ENCODE results near the gene KPNA6.
A peak's percentile ranks its signal among the peaks of the same experiment; 100 is the strongest.
"Not testable (repeated sequence)": the region's sequence is repeated elsewhere in the genome, so short reads cannot be mapped to it uniquely, and the experiment has no call there.

The KPNA6 gene

DNA sequence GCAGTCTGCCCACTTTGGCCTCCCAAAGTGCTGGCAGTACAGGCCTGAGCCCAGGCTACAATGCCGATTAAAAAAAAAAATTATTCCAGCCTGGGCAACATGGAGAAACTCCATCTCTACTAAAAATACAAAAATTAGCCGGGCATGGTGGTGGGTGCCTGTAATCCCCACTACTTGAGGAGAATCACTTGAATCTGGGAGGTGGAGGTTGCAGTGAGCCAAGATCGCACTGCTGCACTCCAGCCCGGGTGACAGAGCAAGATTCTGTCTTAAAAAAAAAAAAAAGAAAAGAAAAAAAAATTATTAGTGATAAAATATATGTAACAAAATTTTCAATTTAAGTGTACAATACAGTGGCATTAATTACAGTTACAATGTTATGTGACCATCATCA is 35.4 kb downstream of the KPNA6 start:
- DNase-seq, result not testable (repeated sequence)

DNA sequence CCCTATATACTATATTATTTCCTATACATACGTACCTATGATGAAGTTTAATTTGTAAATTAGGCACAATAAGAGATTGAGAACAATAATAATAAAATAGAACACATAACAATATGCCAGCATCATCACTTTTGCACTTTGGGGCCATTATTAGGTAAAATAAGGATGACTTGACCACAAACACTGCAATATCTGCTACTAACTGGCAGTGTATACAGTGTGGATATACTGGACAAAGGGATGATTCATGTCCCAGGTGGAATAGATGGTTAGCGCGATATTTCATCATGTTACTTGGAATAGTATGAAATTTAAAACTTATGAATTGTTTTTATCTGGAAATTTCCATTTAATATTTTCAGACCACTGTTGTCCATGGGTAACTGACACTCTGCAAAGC is 36.2 kb downstream of the KPNA6 start:
- no peak for DNase-seq

DNA sequence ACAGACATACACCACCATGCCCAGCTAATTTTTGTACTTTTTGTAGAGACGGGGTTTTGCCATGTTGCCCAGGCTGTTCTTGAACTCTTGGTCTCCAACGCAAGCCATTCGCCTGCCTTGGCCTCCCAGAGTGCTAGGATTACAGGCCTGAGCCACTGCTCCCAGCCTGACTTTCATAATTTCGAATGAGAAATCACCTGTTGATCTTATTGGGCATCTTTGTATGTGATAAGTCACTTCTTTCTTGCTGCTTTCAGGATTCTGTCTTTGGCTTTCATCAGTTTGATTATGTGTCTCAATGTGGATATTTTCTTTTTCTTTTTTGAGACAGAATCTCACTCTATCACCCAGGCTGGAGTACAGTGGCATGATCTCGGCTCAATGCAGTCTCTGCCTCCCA is 39.9 kb downstream of the KPNA6 start:
- not testable (repeated sequence) for DNase-seq

DNA sequence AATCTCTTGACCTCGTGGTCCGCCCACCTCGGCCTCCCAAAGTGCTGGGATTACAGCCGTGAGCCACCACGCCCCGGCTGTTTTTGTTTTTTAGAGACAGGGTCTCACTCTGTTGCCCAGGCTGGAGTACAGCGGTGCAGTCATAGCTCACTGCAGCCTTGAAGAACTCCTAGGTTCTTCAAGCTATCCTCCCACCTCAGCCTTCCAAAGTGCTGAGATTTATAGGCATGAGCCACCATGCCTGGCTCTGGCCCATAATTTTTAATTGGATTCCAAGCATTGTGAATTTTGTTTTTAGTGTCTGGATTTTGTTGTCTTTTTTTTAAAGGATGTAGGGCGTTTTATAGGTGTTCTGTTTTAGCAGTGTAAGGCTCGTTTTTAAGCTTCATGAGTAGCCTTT is 43.0 kb downstream of the KPNA6 start:
- DNase-seq, result no peak

DNA sequence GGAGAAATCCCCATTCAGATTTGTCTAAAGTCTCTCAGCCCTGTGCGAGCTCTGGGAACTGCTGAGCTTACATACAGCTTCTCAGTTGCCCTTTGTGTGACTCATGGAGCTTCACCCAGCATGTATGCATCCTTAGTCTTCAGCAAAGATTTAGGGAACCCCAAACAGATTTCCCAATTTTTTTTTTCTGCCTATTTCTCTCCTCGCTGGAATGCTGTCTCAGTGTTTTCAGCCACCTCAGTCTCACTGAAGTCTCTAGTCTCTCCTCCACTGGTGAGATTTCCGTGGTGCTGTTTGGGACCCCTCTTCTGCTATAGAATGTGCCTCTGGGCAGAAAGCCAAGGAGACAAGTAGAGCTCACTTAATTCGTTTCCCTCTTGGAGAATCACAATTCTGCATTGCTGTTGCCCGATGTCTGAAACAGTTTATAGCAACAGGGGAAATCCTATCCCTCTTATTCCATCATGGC is 43.5 kb downstream of the KPNA6 start:
- DNase-seq, result no peak

DNA sequence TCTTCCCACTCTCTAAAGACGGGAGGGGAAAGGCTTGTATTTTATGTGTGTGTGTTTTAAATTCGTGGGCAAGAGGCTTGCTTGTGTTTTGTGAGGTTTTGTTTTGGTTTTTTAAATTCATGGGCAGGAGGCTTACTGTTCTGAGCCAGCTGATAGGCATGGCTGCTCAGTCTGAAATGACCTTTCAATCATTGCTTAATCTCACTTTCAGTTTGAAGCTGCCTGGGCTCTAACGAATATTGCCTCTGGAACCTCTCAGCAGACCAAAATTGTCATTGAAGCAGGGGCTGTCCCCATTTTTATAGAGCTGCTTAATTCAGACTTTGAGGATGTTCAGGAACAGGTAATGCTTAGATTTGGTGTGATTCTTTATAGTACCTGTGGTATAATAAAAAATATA is 51.3 kb downstream of the KPNA6 start:
- DNase-seq, result no peak

DNA sequence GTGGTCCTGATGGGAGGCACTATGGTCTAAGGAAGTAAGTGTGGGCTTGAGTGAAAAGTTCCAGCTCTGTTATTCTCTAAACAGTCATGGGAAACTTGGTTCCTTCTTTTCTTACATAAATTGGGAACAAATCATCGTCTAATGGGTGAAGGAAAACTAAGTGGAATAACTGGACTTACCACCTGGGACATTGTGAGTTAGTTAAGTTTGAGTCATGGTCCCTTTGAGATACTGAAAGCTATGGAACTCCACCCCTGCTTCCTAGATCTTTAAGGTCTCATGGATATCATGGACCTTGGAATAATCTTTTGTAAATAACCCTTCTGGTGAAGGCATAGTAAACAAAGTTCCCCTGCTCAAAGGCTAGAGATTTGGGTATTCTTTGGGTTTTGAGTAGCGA is 55.5 kb downstream of the KPNA6 start:
- DNase-seq, result no peak

DNA sequence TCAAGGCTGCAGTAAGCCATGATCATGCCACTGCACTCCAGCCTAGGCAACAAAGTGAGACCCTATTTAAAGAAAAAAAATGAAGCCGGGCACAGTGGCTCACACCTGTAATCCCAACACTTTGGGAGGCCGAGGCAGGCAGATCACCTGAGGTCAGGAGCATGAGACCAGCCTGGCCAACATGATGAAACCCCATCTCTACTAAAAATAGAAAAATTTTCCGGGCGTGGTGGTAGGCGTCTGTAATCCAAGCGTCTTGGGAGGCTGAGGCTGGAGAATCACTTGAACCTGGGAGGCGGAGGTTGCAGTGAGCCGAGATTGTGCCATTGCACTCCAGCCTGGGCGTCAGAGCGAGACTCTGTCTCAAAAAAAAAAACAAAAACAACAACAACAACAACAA is 57.8 kb downstream of the KPNA6 start:
- not testable (repeated sequence) for DNase-seq

DNA sequence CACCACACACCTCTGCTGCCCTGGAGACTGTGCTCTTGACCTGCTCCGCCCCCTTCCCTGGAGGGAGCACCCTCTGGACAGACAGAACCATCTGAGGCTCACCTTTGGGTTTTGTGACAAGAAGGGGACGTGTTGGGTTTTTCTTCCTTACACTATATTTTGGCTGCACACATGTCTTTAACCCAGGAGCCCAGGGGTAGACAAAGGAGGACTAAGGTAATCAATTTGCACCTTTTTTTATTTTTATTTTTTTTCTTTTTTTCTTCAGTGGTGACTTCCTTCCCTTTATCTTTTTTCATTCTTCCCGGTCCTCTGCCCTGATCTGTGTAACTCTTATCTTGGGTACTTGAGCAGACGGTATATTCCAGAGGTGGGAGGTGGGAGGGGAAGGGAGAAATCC is 63.1 kb downstream of the KPNA6 start:
- no peak for DNase-seq

DNA sequence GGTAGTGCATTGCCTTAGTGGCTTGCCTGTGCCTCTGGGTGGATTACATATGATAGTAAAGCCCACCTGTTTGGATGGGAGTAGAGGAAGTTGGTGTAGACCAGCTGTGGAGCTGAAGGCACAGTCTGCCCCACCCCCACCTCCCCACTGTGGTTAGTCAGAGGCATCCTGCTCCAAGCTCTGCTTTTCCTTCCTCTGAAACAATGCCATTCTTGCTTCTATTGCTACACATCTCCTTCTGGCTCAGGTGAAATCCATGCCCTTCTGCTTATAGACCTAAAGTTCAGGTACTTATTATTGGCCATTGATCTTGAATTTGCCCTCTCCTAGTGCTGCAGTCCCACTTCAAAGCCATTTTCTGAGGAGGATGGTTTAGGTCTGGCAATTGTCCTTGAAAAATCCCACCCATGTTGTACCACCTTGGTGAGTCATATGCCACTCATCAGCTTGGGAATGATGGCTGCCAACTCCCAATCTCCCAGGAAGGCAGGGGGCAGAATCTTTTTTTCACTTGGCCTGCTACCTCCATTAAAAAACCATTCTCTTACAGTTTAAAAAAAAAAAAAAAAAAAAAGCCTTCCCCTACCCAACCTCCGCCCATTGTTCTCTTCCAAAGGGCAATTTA is 64.9 kb downstream of the KPNA6 start:
- no peak for DNase-seq

DNA sequence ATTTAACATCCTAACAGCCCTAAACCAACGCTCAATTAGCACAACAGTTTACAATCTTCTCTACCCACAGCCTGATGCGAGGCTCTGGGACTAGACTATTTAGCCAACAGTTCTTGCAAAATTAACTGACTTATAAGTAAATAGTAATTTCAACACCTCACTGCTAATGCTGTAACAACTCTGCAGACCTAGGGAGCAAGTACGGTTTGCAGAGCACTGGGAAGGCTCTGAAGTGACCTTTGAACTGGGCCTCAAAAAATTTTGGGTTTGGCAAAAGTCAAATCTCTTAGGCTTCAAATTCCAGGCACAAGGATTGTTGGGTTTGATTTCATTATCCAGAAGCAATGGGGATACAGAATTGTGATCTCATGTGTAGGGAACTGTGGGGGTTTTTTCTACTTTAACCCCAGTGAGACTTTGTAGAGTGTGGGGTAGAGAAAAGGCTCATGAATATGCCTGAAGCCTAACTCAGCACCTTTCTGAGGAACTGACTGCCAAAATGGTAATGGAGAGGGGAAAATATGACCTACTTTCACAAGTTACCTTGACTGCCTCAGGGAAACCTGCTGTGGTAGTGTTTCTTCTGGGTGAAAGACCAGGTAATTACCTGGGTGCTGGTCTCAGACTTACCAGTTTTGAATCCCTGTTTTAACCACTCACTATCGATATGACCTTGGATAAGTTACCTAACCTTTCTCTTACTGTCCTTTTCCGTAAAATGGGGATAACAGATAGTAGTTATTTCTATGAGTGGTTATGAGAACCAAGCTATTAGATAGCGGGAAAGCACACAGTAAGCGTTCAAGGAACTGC is 70.7 kb downstream of the KPNA6 start:
- no peak for DNase-seq

DNA sequence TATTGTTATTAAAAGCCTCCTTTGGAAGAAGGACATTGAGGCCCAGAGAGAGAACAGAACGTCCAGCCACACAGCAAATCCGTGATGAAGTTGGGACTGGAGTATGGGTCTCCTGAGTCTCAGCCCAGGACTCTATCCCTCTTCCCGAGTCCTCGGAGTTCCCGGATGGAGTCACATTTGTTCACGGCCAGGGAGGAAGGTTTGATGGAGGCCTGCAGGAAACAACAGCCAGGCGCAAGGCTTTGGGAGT is 71.3 kb downstream of the KPNA6 start:
- no peak for DNase-seq

DNA sequence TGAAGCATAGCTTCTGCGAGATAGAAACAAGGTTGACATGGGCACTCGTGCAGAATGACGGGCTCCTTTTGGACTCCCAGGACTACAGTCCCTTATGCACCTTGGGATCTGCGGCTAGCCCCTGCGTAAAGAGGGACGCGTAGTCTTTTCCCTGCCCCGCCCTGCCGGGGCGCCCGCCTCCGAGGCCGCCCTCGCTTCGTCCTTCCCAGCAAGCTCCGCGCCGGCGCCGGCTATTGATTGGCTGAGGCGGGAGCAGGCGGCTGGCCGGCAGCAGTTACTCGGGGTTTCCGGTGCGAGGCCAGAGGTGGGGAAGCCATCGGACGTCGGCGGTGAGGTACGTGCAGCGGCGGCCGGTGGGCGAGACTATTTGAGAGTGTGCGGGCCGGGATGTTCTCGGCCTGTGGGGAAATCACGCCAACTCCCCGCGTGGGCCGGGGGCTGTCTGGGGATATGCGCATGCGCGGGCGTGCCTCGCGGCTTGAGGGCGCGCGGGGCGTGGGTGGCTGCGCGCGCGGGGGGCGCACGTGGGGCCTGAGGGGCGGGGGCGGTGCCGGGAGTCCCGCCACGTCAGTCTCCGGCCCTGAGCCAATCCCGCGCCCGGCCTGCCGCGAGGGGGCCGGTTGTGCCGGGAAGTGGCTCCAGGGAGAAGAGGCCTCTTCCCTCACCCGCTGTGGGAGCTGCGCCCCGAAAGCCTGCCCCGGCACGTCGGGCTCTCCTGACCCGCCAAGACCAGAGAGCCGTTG is 71.8 kb downstream of the KPNA6 start, which contains the start of gene TXLNA:
Gene TXLNA, plus strand, starts transcription at position 233 of the 743 bp plus-strand sequence. CDS start 671 bp downstream, outside the sequence.
- peak; percentile 88 for DNase-seq

DNA sequence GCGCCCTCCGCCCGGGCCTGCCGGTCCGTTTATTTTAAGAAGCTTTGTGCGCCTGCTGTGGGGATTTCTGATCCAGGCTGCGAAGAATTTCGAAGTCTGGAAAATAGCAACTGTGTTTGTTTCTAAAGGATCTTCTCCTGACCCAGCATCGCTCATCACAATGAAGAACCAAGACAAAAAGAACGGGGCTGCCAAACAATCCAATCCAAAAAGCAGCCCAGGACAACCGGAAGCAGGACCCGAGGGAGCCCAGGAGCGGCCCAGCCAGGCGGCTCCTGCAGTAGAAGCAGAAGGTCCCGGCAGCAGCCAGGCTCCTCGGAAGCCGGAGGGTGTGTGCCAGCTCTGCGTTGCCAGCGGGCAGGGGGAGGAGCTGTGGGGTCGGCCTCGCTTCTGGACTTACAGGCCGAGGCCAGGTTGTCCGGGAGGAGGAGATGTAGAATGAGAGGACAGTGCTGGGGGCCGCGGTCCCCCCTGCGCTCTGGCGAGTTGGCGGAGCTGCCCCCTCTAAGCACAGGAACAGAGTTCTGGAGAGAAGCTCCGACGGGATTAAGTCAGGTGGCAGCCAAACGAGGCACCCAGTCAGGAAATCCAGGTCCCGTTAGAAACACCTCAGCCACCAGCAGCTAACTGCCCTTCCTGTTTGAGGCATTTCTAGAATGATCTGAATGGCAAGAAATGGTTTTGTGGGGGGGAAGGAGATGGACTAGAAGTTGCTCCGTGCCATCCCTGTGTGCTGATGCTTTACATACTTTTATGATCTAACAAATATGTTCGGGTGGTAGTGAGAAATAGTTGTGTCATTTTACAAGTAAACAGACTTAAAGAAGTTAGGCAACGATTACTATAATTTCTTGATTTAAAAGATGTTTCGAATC is 72.6 kb downstream of the KPNA6 start:
- no peak for DNase-seq

DNA sequence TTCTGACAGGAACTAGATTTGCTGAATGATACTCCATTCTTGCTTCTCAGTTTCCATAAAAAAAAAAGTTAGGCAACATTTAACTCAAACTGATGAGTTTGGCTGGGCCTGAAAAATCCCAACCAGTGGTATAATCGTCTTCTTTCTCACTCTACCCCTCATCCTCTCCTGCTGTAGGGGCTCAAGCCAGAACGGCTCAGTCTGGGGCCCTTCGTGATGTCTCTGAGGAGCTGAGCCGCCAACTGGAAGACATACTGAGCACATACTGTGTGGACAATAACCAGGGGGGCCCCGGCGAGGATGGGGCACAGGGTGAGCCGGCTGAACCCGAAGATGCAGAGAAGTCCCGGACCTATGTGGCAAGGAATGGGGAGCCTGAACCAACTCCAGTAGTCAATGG is 73.2 kb downstream of the KPNA6 start:
- DNase-seq, result no peak

DNA sequence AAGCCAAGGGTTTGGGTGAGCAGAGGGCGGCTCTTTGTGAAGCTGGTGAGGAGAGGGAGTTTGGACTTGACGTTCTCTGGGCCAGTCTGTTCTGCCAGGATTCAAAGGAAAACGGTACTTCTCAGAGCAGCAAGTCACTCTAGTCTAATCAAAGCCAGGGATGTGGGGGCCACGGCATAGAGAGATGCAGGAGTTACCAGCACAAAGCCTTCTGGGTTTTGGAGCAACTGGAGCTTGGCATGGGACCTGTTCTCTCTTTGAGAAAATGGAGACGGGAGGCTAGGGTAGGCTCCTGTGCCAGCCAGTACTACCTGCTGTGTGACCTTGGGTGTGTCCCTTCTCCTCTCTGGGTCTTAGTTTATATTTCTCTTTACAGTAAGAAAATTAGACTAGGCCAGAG is 73.7 kb downstream of the KPNA6 start:
- no peak for DNase-seq

DNA sequence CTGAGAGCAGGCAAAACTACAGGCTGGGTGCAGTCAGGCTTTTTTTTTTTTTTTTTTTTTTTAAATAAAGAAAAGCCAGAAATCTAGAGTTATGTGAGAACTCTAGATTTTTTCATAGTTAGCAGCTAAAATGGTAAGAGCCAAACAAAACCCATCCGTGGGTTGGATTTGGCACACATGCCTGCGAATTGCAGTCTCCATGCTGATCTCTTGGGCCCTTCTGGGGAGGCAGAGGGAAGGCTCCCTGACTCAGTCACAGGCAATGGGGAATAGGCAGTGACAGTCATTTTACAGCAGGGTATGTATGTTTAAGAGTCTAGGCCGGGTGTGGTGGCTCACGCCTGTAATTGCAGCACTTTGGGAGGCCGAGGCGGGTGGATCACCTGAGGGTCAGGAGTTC is 74.2 kb downstream of the KPNA6 start:
- no peak for DNase-seq

DNA sequence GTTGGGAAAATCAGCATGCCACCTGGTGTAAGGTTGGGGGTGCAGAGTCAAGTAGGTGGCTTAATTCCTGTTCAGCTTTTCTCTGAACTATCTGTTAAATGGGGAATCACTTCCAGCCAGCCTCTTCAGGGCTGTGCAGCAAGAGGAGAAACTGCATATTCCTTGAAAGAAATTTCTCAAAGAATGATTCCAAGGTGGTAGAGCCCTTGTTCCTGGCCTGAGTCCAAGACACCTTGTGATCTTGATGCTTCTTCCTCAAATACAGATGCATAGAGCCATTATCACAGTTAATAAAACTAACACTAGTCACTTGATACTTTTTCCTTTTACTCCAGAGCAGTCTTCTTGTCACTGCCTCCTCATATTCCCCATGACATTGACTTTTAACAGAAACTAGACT is 76.8 kb downstream of the KPNA6 start:
- no peak for DNase-seq

DNA sequence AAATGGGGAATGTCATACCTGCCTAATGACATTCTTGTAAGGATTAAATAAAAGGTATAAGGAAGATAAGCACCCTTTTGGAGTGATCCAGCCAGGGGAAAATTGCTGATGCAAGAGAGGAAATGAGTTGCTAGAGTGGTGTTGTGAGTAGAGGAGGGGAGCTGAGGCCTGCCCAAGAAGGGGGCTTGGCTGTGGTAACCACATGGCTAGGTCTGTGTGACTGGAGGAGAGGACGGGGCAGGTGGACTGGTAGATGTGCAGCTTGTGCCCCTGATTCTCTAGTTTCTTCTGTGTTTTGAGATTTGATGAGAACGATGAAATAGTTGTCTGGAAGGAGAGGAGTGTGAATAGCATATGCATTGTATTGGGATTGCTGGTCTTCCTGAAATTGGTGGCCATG is 78.2 kb downstream of the KPNA6 start:
- no peak for DNase-seq

DNA sequence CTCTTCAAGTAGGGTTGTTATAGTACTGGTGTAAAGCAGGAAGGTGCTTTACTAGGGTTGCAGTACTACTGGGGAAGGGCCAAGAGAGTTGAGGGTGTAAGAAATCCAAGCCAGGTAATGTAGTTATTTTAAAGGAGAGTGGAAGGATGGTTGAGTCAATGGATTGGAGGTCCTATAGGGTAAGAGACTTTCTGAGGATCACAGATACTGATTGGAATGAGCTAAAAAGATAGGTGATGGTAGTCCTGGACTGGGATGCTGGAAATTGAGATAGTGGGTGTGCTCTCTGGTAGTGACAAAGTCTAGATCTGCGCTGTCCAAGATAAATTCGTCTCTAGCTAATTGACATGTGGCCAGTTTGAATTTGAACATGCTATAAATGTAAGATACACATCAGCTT is 78.6 kb downstream of the KPNA6 start:
- no peak for DNase-seq

DNA sequence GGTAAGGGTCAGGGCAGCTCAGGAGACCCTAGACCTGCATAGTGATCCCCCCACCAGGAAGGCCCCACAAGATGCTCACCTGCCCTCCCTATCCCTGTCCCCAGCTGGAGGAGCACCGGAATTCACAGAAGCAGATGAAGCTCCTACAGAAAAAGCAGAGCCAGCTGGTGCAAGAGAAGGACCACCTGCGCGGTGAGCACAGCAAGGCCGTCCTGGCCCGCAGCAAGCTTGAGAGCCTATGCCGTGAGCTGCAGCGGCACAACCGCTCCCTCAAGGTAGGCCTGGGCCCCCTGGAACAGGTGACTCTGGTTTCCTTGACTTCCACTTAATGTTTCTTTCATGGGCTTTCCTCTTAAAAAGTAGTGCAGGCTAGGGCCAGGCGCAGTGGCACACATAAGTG is 80.0 kb downstream of the KPNA6 start:
- DNase-seq, result no peak

DNA sequence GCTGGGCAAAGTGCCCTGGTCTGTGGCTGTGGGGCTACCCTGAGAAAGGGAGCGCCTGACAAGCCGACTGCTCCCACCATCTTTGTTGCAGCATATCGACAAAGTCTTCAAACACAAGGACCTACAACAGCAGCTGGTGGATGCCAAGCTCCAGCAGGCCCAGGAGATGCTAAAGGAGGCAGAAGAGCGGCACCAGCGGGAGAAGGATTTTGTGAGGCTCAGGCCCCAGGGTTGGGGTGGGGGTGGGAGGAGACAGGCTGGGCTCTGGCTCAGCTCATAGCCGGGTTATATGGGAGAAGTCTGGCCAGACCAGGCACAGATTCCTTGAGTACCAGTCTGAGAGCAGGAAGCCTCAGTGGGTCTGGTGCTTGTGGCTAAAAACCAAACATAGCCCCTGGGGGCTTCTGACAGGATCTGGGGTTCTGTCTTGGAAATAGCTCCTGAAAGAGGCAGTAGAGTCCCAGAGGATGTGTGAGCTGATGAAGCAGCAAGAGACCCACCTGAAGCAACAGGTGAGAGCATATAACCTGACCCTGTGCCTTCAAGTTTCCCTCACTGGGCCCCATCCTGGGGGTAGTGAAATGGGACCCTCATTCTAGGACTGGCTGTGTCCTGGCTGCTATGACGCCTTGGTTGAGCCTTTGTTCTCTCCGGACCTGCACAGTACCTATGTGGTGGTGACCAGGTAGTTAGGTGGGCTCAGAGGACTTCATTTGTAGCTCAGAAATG is 84.5 kb downstream of the KPNA6 start:
- no peak for DNase-seq

All from 8988T (cell line).